MM.1S (cell line): ENCODE results near the gene PROX1.
"Not testable (repeated sequence)": the region's sequence is repeated elsewhere in the genome, so short reads cannot be mapped to it uniquely, and the experiment has no call there.

Experiments used
- DNase-seq: peaks from one replicate; pipeline ENCODE4 v3.0.0-alpha.2; 2015
- H2AFZ ChIP-seq: fragments of 300-600 bp; sonication (generic); 2 replicates; pipeline ENCODE4 v1.6.0; 2016; ENCODE audit warnings: antibody characterized with exemption, low read length
- H3F3A ChIP-seq: fragments of 300-600 bp; sonication (generic); 2 replicates; pipeline ENCODE4 v1.6.1; 2016; ENCODE audit warnings: mild to moderate bottlenecking, antibody characterized with exemption, low read length, moderate library complexity, mixed read lengths; ENCODE audit not compliant: insufficient read depth
- H3K27ac ChIP-seq: fragments of 300-600 bp; sonication (generic); 2 replicates; pipeline ENCODE4 v1.5.1; 2016; ENCODE audit warnings: mild to moderate bottlenecking, low read length
- H3K27me3 ChIP-seq: fragments of 300-600 bp; sonication (generic); replicated peaks from 2 replicates; pipeline ENCODE4 v1.6.0; 2016; ENCODE audit warnings: low read length; ENCODE audit not compliant: insufficient read depth
- H3K36me3 ChIP-seq: fragments of 300-600 bp; sonication (generic); replicated peaks from 2 replicates; pipeline ENCODE4 v1.6.1; 2016; ENCODE audit warnings: mild to moderate bottlenecking, low read length, mixed read lengths; ENCODE audit not compliant: insufficient read depth
- H3K4me1 ChIP-seq: fragments of 300-600 bp; sonication (generic); 2 replicates; pipeline ENCODE4 v1.6.1; 2016; ENCODE audit warnings: low read length, mixed read lengths
- H3K4me2 ChIP-seq: fragments of 300-600 bp; sonication (generic); 2 replicates; pipeline ENCODE4 v1.6.0; 2016; ENCODE audit warnings: low read depth, low read length
- H3K4me3 ChIP-seq: fragments of 300-600 bp; sonication (generic); 2 replicates; pipeline ENCODE4 v1.5.1; 2016; ENCODE audit warnings: low read length, mixed read lengths
- H3K79me2 ChIP-seq: fragments of 300-600 bp; sonication (generic); 2 replicates; pipeline ENCODE4 v1.6.1; 2016; ENCODE audit warnings: mixed run types, low read length, mixed read lengths
- H3K9ac ChIP-seq: fragments of 300-600 bp; sonication (generic); 2 replicates; pipeline ENCODE4 v1.6.1; 2016; ENCODE audit warnings: low read length, mixed read lengths
- H3K9me2 ChIP-seq: fragments of 300-600 bp; sonication (generic); replicated peaks from 2 replicates; pipeline ENCODE4 v1.6.1; 2016; ENCODE audit warnings: mild to moderate bottlenecking, low read length, mixed read lengths; ENCODE audit not compliant: insufficient read depth
- H3K9me3 ChIP-seq: fragments of 300-600 bp; sonication (generic); replicated peaks from 2 replicates; pipeline ENCODE4 v1.6.1; 2016; ENCODE audit warnings: mild to moderate bottlenecking, low read length, mixed read lengths; ENCODE audit not compliant: insufficient read depth
- H4K20me1 ChIP-seq: fragments of 300-600 bp; sonication (generic); 2 replicates; pipeline ENCODE4 v1.6.1; 2016; ENCODE audit warnings: mild to moderate bottlenecking, low read length, moderate library complexity, mixed read lengths; ENCODE audit not compliant: insufficient read depth
- EZH2 ChIP-seq: fragments of 300-600 bp; sonication (generic); optimal IDR thresholded peaks from 2 replicates; pipeline ENCODE3; 2017; ENCODE audit warnings: low read depth, mild to moderate bottlenecking, antibody characterized with exemption, low read length, mixed read lengths
- EZH2phosphoT487 ChIP-seq: fragments of 300-600 bp; sonication (generic); IDR thresholded peaks from 2 replicates; pipeline ENCODE4 v1.6.1; 2018; ENCODE audit warnings: antibody characterized with exemption, low read length
- TF ChIP-seq, protein P1 (sequence below): fragments of 300-600 bp; sonication (generic); IDR thresholded peaks from 2 replicates; pipeline ENCODE4 v1.5.1; 2016; ENCODE audit warnings: antibody characterized with exemption, low read length, mixed read lengths

The PROX1 gene

DNA sequence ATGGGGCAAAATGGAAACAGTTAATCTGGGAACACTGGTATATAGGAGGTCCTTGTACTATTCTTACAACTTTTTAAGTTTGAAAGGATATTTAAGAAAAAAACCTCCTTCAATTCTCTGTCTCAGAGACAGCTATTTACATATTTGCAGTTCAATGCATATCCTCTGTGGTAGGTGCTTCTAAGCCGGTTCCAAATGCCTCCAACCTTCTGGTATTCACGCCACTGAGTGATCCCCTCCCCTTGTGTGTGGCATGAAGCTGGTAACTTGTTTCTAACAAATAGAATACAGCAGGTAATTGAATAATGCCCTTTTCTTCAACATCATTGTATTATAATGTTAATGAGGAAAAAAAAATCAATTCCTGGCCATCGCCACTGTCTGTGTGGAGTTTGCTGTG lies 91.2 kb downstream of the PROX1 start:
- Histone ChIP-seq H3K36me3 (no peaks in the 10 kb centered on the region), H3K4me1 (no peaks in the 10 kb centered on the region), H3K9ac (no peak overlapping the region), H3K27me3 (no peaks in the 10 kb centered on the region), H3K4me3 (no peak overlapping the region), H4K20me1 (no peaks in the 10 kb centered on the region), H3K9me2 (no peaks in the 10 kb centered on the region), H3K27ac (no peak overlapping the region), H2AFZ (no peak overlapping the region), H3K4me2 (no peak overlapping the region), H3K9me3 (no peaks in the 10 kb centered on the region), H3F3A (no peaks in the 10 kb centered on the region), H3K79me2 (no peaks in the 10 kb centered on the region)
- no peak for DNase-seq
- TF ChIP-seq EZH2: no peak
- TF ChIP-seq EZH2phosphoT487: no peak
- TF ChIP-seq, protein P1, sequence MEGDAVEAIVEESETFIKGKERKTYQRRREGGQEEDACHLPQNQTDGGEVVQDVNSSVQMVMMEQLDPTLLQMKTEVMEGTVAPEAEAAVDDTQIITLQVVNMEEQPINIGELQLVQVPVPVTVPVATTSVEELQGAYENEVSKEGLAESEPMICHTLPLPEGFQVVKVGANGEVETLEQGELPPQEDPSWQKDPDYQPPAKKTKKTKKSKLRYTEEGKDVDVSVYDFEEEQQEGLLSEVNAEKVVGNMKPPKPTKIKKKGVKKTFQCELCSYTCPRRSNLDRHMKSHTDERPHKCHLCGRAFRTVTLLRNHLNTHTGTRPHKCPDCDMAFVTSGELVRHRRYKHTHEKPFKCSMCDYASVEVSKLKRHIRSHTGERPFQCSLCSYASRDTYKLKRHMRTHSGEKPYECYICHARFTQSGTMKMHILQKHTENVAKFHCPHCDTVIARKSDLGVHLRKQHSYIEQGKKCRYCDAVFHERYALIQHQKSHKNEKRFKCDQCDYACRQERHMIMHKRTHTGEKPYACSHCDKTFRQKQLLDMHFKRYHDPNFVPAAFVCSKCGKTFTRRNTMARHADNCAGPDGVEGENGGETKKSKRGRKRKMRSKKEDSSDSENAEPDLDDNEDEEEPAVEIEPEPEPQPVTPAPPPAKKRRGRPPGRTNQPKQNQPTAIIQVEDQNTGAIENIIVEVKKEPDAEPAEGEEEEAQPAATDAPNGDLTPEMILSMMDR: no peak

DNA sequence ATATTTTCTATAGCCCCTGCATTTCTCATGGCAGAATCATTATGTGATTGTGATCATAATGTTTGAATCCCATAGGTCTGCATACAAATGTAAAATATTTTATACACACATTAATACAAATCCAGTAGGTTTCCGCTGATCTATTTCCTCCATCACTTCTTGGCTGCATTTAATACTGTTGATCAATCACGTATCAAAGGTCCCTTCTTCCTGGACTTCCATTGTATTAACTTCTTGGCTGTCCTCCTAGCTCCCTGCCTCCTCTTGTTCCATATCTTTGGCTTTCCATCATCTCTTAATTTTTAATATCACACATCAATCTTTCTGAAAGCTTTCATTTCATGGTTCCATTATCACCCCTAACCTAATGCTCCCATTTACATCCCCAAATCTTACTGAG lies 97.6 kb downstream of the PROX1 start:
- TF ChIP-seq, protein P1: no peak
- TF ChIP-seq EZH2phosphoT487 (no peak), EZH2 (no peak)
- Histone ChIP-seq H2AFZ (no peak overlapping the region), H3K4me1 (no peaks in the 10 kb centered on the region), H3K79me2 (no peaks in the 10 kb centered on the region), H3K27ac (no peak overlapping the region), H3K9me3 (no peaks in the 10 kb centered on the region), H3K9me2 (no peaks in the 10 kb centered on the region), H3K4me3 (no peak overlapping the region), H3K27me3 (no peaks in the 10 kb centered on the region), H4K20me1 (no peaks in the 10 kb centered on the region), H3K4me2 (no peak overlapping the region), H3K9ac (no peak overlapping the region), H3F3A (no peaks in the 10 kb centered on the region), H3K36me3 (no peaks in the 10 kb centered on the region)
- no peak for DNase-seq

DNA sequence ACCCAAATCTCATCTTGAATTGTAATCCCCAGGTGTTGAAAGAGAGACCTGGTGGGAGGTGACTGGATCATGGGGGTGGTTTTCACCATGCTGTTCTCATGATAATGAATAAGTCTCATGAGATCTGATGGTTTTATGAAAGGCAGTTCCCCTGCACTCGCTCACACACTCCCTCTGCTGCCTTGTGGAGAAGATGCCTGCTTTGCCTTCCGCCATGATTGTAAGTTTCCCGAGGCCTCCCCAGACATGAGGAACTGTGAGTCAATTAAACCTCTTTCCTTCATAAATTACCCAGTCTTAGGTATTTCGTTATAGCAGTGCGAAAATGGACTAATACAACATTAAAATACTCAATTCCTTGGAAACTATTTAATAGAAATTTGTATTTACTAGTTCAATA lies 99.2 kb downstream of the PROX1 start:
- Histone ChIP-seq H3K9me3 (no peaks in the 10 kb centered on the region), H3K27me3 (no peaks in the 10 kb centered on the region), H3K79me2 (no peaks in the 10 kb centered on the region), H3K4me3 (no peak overlapping the region), H3K9me2 (no peaks in the 10 kb centered on the region), H3K9ac (no peak overlapping the region), H3F3A (no peaks in the 10 kb centered on the region), H4K20me1 (no peaks in the 10 kb centered on the region), H2AFZ (no peak overlapping the region), H3K4me1 (no peaks in the 10 kb centered on the region), H3K36me3 (no peaks in the 10 kb centered on the region), H3K4me2 (no peak overlapping the region), H3K27ac (no peak overlapping the region)
- TF ChIP-seq EZH2 (no peak), EZH2phosphoT487 (no peak)
- TF ChIP-seq, protein P1: no peak
- DNase-seq: no peak

DNA sequence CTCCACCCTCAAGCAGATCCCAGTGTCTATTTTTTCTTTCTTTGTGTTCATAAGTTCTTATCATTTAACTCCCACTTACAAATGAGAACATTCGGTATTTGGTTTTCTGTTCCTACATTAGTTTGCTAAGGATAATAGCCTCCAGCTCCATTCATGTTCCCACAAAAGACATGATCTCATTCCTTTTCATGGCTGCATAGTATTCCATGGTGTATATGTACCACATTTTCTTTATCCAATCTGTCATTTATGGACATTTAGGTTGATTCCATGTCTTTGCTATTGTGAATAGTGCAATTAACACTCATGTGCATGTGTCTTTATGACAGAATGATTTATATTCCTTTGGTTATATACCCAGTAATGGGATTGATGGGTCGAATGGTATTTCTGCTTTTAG lies 101.2 kb downstream of the PROX1 start:
- not testable (repeated sequence) for H3K9me2 ChIP-seq

More for the DNA sequence above, 101.2 kb downstream of the PROX1 start:
- H3K27ac ChIP-seq, H3K4me2 ChIP-seq, H4K20me1 ChIP-seq, H3K9me3 ChIP-seq, H3K9ac ChIP-seq, H3F3A ChIP-seq, H3K4me3 ChIP-seq, H2AFZ ChIP-seq, H3K36me3 ChIP-seq, H3K27me3 ChIP-seq, DNase-seq, H3K4me1 ChIP-seq, H3K79me2 ChIP-seq: not testable (repeated sequence)
